ENCODE data around the gene FBXL4. TPM values are rescaled to one million over a fixed set of nuclear protein-coding genes. Genes with fewer than 3 reads are reported as not detected.

The FBXL4 gene
- total RNA-seq, 1 donor from 2014 or later, result 11.8 TPM

DNA sequence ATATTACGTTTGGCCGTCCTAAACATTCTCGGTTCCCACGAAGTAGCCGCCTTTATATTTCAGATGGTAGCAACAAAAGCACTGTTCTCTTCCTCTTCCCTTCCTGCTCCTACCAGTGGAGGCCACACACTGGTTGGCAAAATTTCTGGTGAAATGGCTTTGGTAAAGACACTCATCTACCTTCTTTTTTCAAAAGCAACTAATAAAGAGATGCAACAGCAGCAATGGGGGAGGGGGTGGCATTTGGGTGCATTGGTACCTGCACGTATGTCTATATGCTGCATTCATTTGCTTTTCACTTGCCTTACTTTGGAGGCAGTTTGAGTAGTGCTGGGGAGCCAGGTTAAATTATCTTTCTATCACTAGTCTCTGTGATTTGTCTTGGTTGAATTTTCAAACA, 107.4 kb downstream of the FBXL4 start:
- no peak for DNase-seq (ENCODE audit: low read depth)

DNA sequence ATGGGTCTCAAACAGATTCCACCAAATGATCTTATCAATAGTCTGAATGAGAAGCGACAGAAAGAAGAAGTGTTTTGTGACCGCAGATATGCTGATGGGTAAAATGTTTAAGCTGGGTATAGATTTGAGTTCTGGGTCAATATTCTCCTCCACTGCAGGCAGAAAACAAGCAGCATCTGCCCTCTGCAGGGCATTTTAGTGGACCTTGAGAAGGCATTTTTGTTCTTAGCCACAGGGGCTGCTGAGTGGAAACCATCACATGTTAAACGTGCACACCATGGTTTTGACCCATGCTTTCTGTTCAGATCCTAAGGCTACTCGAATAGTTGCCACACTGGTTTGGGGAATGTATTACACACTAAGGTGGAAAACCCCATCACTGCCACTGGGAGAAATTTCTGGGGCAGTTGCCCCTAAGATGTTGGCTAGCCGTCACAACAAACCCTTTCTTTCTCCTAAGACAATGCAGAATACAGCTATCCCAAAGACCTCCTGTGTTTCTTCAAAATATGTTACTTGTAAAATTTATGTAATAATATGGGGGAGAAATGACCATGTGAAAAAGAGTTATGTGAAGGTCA, 107.9 kb downstream of the FBXL4 start:
- DNase-seq (ENCODE audit: low read depth), result no peak

DNA sequence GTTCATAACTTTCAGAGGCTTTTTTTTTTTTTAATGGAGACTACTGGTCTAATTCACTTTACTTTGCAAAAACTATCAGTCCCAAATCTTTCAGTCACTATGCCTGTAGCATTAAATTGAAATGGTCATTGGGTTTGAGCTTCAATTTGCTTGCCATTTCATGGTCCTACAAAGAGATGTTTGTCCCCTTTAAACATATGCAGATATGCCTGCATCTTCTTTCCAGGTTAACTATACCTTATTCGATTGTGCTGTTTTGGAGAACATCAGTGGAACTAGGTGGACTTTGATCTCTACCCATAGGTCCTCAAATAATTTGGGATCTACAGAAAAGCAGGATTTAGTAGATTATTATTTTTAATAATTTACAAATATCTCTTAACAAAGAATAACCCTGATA, 108.8 kb downstream of the FBXL4 start:
- DNase-seq (ENCODE audit: low read depth), result no peak

DNA sequence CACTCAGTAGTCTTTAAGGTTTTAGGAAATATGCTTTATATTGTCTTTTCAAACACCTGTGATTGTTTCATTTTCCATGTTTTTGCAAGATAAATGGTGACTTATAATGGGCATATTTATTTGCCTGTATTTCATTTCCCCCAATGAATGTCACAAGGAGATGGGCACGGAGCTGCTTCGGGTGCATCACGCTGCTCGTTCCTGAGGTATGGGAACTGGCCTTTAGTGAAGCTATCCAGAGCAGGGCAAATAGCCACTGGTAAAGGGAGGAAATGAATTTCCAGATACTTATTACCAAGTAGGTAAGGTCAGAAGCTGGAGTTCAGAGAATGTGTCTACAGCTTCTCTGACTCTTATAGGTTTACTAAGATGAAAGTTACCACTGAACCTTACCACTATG, 109.7 kb downstream of the FBXL4 start:
- no peak for DNase-seq (ENCODE audit: low read depth)

DNA sequence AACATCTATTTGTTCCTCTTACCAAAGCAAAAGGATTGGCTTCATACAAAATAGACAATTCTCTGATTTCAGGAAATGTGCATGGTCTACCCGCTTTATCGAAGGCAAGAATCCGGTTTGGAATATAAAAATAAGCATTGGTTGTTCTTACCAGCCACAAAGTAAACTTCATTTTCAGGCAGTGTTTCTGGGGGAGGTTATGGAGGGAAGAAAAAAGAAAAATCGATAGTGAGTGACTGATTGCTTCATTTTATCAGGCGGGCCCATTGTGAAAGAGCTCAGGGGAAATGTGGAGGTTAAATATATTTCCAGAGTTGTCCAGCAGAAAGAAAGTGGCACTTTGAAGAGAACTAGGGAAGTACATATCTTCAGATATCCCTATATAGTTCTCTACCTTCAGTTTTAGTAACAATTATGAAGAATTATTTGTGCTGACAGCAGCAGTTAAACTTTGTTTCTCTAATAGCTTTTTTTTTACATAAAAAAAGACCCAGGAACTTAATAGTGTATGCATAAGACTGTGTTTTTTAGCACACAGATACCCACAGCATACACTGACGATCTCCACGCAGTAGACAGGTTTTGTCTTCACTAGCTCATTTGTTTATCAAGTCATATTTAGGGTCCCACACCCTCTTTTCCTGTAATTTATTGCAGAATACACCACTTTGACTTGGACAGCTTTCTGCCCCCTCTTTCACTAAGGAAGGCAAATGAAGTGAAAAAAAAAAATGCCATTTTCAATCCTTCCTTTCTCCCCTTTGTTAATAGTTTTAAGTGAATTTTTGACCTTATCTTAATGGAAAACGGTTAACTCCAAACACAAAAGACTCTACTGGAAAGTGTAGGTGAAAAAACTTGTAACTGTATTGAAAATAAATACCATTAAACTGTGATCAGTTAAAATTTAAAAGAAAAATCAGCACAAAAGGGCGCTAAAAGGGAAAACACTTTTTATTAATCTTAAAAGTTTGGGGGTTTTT, 110.5 kb downstream of the FBXL4 start:
- DNase-seq (ENCODE audit: low read depth), result no peak

DNA sequence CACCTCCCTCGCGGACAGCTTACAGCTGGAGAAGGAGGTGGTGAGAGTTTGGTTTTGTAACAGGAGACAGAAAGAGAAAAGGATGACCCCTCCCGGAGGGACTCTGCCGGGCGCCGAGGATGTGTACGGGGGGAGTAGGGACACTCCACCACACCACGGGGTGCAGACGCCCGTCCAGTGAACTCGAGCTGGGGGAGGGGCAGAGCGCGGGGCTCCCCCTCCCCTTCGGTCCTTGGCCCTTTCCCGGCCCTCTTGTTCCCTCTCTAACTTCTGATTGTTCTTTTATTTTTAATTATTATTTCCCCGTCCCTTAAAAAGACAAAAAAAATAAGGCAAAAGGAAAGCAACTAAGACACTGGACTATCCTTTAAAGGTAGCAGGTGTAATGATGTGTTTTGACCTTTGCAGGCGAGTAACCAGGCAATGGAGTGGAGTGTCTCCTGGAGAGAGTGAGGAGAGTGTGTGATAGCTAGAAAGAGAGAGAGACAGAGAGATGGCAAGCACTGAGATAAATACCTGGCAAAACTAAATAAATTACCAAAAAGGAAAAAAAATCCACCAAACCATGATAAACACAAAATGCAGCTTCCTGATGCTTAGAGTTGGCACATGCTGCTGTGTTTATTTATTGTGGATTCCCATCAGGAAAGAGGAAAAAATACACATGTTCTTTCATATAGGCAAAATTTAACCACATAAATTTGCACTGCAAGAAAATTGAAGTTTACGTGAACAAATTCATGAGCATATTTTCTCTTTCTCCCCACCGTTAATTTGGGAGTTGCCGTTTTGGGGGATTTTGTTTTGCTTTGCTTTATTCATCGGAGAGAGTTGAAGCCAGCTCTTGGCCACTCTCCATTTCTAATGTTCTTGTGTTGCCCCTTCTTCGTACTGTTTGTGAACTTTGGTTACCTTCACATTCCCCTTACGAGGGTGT, 111.5 kb downstream of the FBXL4 start:
- no peak for DNase-seq (ENCODE audit: low read depth)

DNA sequence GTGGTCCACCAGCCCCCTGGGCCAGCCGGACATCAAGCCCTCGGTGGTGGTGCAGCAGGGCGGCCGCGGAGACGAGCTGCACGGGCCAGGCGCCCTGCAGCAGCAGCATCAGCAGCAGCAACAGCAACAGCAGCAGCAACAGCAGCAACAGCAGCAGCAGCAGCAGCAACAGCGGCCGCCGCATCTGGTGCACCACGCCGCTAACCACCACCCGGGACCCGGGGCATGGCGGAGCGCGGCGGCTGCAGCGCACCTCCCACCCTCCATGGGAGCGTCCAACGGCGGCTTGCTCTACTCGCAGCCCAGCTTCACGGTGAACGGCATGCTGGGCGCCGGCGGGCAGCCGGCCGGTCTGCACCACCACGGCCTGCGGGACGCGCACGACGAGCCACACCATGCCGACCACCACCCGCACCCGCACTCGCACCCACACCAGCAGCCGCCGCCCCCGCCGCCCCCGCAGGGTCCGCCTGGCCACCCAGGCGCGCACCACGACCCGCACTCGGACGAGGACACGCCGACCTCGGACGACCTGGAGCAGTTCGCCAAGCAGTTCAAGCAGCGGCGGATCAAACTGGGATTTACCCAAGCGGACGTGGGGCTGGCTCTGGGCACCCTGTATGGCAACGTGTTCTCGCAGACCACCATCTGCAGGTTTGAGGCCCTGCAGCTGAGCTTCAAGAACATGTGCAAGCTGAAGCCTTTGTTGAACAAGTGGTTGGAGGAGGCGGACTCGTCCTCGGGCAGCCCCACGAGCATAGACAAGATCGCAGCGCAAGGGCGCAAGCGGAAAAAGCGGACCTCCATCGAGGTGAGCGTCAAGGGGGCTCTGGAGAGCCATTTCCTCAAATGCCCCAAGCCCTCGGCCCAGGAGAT, 112.4 kb downstream of the FBXL4 start:
- no peak for DNase-seq (ENCODE audit: low read depth)

DNA sequence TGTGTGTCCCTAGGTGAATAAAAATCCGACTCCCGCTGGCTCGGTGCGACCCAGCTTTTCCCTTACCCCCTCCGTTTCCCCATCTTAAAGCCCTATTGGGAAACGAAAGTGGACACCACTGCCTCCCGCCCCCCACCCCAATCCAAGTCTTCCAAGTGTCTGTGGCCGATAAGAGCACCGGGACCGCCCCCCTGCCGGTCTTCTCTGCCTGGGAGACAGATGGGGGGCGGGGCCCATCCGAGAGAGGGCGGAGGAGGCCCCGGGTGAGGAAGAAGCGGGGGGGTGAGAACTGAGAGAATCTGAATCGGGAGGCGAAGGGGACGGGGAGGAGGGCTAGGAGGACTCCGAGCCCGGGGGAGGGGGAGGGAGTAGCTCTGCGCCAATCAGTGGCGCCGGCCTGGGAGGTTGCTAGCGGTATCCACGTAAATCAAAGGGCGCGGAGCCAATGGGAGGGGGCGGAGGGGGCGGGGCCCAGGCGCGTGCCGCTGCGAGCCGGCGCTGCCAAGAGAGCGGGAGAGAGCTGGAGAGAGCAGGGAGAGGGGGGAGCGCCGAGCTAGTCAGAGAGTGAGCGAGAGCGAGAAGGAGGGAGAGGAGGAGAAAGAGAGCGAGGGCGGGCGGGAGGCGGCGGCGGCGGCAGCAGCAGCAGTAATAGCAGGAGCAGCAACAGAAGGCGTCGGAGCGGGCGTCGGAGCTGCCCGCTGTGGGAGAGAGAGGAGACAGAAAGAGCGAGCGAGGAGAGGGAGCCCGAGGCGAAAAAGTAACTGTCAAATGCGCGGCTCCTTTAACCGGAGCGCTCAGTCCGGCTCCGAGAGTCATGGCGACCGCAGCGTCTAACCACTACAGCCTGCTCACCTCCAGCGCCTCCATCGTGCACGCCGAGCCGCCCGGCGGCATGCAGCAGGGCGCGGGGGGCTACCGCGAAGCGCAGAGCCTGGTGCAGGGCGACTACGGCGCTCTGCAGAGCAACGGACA, 113.4 kb downstream of the FBXL4 start, which contains the start of gene POU3F2:
Gene POU3F2 (plus strand): TSS at position 515 of the 972 bp plus-strand sequence. CDS start 300 bp downstream, at position 815.
- peak; percentile 86 for DNase-seq (ENCODE audit: low read depth)

DNA sequence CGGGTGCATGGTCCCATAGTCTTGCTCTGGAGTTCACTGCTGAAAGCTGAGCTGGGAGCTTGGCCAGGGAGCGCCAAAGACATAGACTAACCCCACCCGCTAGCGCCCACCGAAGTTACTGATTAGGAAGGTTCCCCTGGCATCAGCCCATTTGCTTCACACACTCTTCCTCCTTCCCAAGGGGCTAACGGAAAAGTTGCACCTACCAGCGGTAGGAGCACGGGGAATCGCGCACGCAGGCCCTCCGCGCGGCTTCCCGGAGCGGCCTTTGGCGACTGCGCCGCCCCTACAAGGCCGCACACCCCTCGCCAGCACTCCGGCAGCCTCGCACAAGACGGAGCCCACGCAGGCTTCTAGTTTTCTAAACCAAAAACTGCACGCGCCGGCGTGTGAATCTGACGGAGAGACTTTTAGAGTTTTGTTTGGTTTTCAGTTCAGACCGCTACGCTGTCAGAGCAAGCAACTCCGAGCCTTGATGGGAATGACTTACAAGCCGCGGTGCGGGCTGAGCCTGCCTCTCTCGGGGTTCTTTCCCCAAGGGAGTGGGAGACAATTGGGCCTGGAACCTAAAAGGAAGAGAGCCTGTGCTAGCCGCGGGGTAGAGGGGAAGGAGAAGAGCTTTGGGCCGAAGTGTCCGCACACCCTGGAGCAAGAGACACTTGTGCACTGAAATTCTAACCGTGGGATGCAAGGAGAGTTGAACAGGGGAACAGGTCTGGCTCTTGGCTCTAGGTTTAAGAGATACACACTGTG, 114.3 kb downstream of the FBXL4 start:
- peak; percentile 24 for DNase-seq (ENCODE audit: low read depth)

DNA sequence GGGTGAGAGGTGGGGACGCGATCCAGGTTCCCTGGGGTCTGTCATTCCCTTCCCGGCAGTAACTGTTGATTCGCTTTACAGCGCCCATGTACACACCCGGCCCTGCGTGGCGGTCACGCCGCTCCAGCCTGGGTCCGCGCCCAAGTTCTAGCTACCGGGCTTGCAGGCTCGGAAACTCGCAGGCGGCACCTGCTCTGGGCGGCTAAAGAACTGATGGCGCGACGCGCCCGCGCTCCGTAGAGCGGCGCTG, 114.8 kb downstream of the FBXL4 start:
- peak; percentile 43 for DNase-seq (ENCODE audit: low read depth)

DNA sequence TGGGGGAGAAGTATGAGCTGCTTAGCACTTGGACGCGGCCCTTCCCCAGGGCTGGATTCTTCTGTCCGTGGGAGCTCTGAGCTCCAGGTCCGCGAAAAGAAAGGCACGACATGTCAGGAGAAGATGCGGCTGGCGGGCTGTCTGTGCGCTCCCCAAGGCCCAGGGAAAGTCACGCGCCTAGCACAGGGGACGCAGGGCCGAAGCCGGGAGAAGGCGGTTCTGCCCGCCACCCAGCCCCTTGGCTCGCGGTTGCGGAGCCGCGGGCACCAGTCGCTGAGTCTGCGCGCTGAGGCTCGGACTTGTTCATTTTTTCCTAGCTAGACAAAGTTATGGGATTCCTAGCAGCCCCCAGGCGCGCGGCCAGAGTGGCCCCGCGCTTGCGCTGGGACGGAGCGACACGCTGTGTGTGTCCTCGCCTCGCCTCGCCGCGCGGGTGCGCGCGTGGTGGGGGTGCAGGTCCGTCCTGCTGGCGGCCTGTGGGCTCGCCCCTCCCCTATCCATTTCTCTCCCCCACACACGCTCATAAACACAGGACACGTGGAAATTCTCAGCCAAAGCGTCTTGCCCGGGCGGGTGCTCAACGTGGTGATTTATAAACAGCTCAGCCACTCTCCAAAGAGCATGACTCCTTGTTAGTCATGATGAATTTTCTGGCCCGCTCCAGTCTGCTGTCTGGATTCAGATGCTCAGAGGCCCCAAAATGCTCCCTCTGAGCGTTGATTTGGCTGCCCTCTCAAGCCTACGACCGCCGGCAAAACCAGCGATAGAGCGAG, 115.3 kb downstream of the FBXL4 start:
- DNase-seq (ENCODE audit: low read depth), result peak; percentile 50

DNA sequence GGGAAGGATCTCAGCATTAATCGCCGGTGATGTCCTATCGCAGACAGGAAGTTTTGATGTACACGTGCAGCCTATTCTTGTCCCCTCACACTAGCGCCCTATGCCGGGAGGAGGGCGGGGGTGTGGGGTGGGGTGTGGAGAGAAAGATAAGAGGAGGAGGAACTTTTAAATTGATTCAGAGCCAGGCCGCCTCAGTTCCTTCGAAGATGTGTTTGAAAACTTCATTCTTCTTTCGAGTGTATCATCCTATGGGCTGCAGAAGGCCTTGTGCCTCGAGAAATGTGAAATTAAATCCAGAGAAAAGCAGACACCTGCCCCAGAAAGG, 115.8 kb downstream of the FBXL4 start:
- DNase-seq (ENCODE audit: low read depth), result no peak

DNA sequence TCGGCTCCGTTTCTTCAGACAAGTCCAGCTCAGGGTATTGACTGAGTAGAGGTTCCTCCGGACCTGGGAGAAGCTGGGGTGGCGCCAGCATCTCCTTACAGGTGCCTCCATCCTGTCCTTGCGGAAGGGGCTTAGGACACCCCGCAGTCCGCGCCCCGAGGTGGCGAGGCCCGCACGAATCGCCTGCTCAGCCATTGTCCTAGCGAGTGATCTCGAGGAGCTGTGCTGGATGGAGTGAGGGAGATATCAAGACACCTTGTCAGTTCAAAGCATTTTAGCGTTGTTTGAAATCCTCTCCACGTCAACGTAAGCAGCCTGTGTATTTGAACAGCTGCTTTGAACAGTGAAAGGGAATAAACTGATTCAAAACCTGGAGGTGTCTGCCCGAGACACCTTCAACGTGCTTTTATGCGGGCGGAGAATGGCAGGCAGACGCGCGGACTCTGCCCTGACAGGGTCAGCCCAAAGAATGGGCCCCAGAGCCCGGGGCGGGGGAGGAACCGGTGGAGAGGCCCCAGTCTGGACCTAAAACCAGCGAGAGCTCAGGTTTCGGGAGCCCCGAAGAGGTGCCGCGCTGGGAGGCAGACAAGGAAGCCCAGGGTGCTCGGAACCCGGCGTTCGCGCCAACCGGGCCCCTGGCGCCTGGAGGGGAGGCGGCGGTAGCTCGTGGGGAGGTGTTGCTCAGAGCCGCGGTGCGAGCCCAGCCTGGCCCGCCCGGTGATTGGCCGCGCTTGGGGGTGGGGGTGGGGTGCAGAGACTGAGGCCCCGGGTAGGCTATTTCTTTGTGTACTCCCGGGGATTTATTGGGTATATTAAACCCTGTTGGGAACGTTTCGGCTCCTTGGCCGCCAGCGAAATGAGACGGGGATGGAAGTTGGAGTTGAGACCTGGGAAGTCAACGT, 116.4 kb downstream of the FBXL4 start:
- no peak for DNase-seq (ENCODE audit: low read depth)

DNA sequence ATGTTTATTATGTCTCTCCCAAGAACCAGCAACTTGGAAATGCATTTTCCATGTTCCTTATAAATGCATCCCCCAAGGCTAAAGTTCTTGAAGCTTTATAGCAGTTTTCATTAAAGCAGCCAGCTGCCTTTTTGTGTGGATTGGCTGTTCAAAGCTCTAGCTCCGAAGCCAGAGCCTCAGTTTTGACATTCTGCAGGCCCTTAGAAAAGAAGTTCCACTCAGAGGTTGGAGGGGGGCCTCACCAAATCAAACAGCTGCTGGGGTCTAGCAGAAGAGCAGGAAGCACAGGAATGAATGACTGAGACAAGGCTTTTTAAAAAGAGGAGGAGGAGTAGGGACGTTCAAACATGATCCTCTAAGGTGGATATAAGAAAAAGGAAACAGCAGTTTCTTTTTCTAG, 117.6 kb downstream of the FBXL4 start:
- no peak for DNase-seq (ENCODE audit: low read depth)

DNA sequence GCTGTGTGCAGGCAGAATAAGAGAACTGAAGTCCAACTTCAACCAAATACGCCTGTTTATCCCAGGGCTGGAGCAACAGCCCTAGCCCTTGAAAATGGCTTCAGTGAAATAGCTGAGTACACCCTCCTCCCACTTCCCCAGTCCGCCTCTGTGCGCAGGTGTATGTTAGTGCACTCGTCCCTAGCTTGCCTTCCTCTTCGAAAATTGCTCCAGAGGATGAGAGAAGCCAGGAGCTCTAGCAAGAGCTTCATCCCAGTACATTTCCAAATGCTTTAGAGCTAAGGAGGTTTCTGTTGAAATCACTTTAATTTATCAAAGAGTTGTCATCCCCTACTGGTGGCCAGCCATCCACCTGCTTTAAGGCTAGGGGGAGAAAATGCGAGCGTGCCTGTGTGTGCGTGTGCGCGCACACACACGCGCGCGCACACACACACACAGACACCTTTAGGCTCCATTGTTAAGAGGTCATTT, 118.8 kb downstream of the FBXL4 start:
- DNase-seq (ENCODE audit: low read depth), result no peak

DNA sequence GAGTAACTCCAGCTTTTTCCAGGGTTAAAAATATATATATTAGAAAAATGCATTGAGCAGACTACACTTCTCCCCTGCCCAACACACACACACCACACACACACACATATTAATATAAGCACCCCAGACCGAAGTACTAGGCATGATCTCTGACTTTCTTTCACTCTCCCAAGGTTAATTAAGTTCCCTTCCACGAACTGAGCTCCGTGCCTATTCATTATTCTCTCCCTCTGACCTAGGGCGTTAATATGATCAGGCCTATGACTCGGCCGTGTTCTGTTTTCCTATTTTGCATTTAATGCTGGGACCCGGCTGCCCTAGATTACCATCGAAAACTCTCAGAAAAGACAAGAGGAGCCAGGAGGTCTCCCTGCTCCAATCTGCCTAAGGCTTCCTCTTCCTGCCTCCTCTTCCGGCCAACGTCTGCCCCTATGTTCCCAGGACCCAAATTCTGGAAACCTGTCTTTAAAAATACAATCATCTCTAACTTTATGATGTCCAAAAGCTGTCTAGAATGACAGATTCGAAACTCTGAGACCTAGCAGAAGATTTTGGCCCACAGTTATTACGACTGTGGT, 119.4 kb downstream of the FBXL4 start:
- DNase-seq (ENCODE audit: low read depth), result no peak
